Tibial artery (tissue), 4 donors: ENCODE data around the gene CHD6.

Source experiments
- DNase-seq, 2 donors: peaks; one replicate each; pipeline ENCODE4 v3.0.0-alpha.2; 2019
- H3K27ac ChIP-seq, 2 donors: fragments of 200-600 bp; sonication (generic) in 1 of 2; 1 replicate in 1 of 2; 2 replicates in 1 of 2; pipeline ENCODE4 v1.5.1; 2018 to 2019; ENCODE audit warnings: mild to moderate bottlenecking in 1 of 2
- H3K27me3 ChIP-seq, 2 donors: fragments of 200-600 bp; sonication (generic) in 1 of 2; one replicate each; pipeline versions ENCODE4 v1.5.1 to v1.6.0; 2016 to 2019
- H3K36me3 ChIP-seq, 3 donors: fragments of 200-600 bp; sonication (generic) in 2 of 3; one replicate each; pipeline ENCODE4 v1.5.1; 2016 to 2019; ENCODE audit warnings: mild to moderate bottlenecking in 2 of 3
- H3K4me1 ChIP-seq, 4 donors: fragments of 200-600 bp; sonication (generic) in 2 of 4; 1 replicate in 3 of 4; 2 replicates in 1 of 4; pipeline ENCODE4 v1.5.1; 2016 to 2019
- H3K4me3 ChIP-seq, 2 donors: fragments of 200-600 bp; sonication (generic) in 1 of 2; 1 replicate in 1 of 2; 2 replicates in 1 of 2; pipeline ENCODE4 v1.5.1; 2018 to 2019; ENCODE audit warnings: mild to moderate bottlenecking in 2 of 2
- H3K9me3 ChIP-seq, 3 donors: fragments of 200-600 bp; sonication (generic) in 1 of 3; one replicate each; pipeline ENCODE4 v1.5.1; 2016 to 2019
- CTCF ChIP-seq, 2 experiments: fragments of 200-600 bp in 1 of 2; fragments of 450-650 bp in 1 of 2; IDR thresholded peaks; one replicate each; pipeline ENCODE4 v1.5.1; 2017 to 2019; ENCODE audit warnings: antibody characterized with exemption in 2 of 2, mild to moderate bottlenecking in 1 of 2, moderate library complexity in 1 of 2
- intact Hi-C: fragments of 100-400 bp; cut with DNase I; formaldehyde crosslinking; loops from one replicate; pipeline ENCODE4 v1.15.0; 2023; ENCODE audit warnings: low total_unique reads

The CHD6 gene

GRCh38 chr20:41456351-41456750 is 161.8 kb downstream of the CHD6 start:
- no peak overlapping the region for H3K27ac ChIP-seq
- no peaks in the 10 kb centered on the region for H3K27me3 ChIP-seq
- no peaks in the 10 kb centered on the region for H3K4me1 ChIP-seq
- no peaks in the 10 kb centered on the region for H3K9me3 ChIP-seq
- no peak for DNase-seq
- TF ChIP-seq CTCF (IDR thresholded peaks at IDR 0.05), result no peak
- intact Hi-C loops, result no loop called here
- no peak overlapping the region for H3K4me3 ChIP-seq
- H3K36me3 ChIP-seq, result peaks cover 58 to 74% (median 66%) of the 10 kb centered on the region in 3 donors

DNA sequence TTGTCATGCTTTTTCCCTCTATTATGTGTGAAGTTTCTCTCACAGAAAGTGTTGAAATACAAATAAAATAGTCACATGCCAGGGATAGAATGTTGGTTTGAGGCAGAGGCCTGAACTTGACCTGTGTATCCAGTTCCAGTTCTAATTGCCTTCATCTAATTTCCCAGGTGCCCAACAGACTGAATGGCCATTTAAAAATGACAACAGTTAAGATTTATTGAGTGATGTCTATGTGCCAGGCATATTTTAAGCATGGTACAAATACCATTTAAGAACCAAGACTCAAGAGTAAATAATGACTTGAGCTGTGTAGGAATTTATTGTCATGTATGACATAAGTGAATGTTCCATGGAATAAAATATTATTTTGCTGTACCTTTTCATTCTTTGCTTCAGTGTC is 163.9 kb downstream of the CHD6 start:
- no peak for TF ChIP-seq CTCF (IDR thresholded peaks at IDR 0.05)
- H3K36me3 ChIP-seq, result peaks cover 78 to 89% (median 86%) of the 10 kb centered on the region in 3 donors
- H3K4me3 ChIP-seq, result no peak overlapping the region
- DNase-seq, result no peak
- intact Hi-C loops, result no loop called here
- H3K9me3 ChIP-seq, result no peaks in the 10 kb centered on the region
- H3K27me3 ChIP-seq, result no peaks in the 10 kb centered on the region
- H3K4me1 ChIP-seq, result no peaks in the 10 kb centered on the region
- no peak overlapping the region for H3K27ac ChIP-seq

- intact Hi-C loops, result no loop called here
- peaks cover 88 to 92% (median 90%) of the 10 kb centered on the region in 3 donors for H3K36me3 ChIP-seq
- no peaks in the 10 kb centered on the region for H3K4me1 ChIP-seq
- TF ChIP-seq CTCF (IDR thresholded peaks at IDR 0.05), result no peak
- no peak for DNase-seq
- no peaks in the 10 kb centered on the region for H3K9me3 ChIP-seq
- no peak overlapping the region for H3K27ac ChIP-seq
- H3K27me3 ChIP-seq, result no peaks in the 10 kb centered on the region
- no peak overlapping the region for H3K4me3 ChIP-seq
Measured at GRCh38 chr20:41453010-41453950, 164.9 kb downstream of the CHD6 start.

GRCh38 chr20:41452226-41452625 is 166.0 kb downstream of the CHD6 start:
- TF ChIP-seq CTCF (IDR thresholded peaks at IDR 0.05), result no peak
- intact Hi-C loops, result no loop called here
- peaks cover 97 to 98% (median 97%) of the 10 kb centered on the region in 3 donors for H3K36me3 ChIP-seq
- no peak overlapping the region for H3K27ac ChIP-seq
- H3K27me3 ChIP-seq, result no peaks in the 10 kb centered on the region
- DNase-seq, result no peak
- no peak overlapping the region for H3K4me3 ChIP-seq
- no peaks in the 10 kb centered on the region for H3K4me1 ChIP-seq
- no peaks in the 10 kb centered on the region for H3K9me3 ChIP-seq

DNA sequence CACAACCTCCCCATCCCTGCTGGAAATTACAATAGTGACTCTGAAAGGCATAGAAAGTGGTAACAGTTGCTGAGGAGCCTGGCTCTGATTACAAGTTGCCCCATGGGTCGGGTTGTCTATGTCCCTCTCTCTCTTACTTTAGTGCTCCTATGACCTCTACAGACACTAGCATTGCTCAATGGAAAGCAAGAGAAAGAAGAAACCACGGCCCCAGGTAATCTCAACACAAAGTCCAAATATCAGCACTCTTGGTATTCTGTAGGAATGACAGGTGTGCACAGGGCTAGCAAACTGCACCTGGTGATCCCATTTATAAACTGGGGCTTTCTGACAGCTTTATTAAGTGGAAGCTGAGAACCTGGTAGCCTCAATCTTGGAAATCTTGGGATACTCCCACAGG is 171.2 kb downstream of the CHD6 start:
- no peaks in the 10 kb centered on the region for H3K27me3 ChIP-seq
- no peak overlapping the region for H3K27ac ChIP-seq
- H3K36me3 ChIP-seq, result peaks cover 84 to 98% (median 97%) of the 10 kb centered on the region in 3 donors
- no peak overlapping the region for H3K4me3 ChIP-seq
- intact Hi-C loops, result no loop called here
- H3K4me1 ChIP-seq, result no peaks in the 10 kb centered on the region
- no peak for DNase-seq
- TF ChIP-seq CTCF (IDR thresholded peaks at IDR 0.05), result no peak
- no peaks in the 10 kb centered on the region for H3K9me3 ChIP-seq
